Smooth muscle cell (in vitro differentiated cells): ENCODE data around the gene ALDH3A2. TPM values are rescaled to one million over a fixed set of nuclear protein-coding genes. Genes with fewer than 3 reads are reported as not detected.

Experiments
- DNase-seq: peaks from one replicate; lab custom pipeline; 2025; ENCODE audit not compliant: unreplicated experiment; lab: John Stamatoyannopoulos, UW
- H2AFZ ChIP-seq: fragments of 200-600 bp; sonication (generic); 2 replicates; pipeline ENCODE4 v1.6.0; 2016; ENCODE audit warnings: antibody characterized with exemption, low read depth, mild to moderate bottlenecking
- H3F3A ChIP-seq: fragments of 200-600 bp; sonication (generic); 2 replicates; pipeline ENCODE4 v1.6.0; 2017; ENCODE audit warnings: antibody characterized with exemption, low read depth
- H3K27ac ChIP-seq: fragments of 200-600 bp; sonication (generic); 2 replicates; pipeline ENCODE4 v1.5.1; 2016; ENCODE audit warnings: low read depth, mild to moderate bottlenecking
- H3K27me3 ChIP-seq: fragments of 200-600 bp; sonication (generic); 2 replicates; pipeline ENCODE4 v1.6.1; 2016; ENCODE audit warnings: low read depth, mild to moderate bottlenecking
- H3K36me3 ChIP-seq: fragments of 200-600 bp; sonication (generic); 2 replicates; pipeline ENCODE4 v1.5.1; 2016; ENCODE audit warnings: low read depth
- H3K4me1 ChIP-seq: fragments of 200-600 bp; sonication (generic); 2 replicates; pipeline ENCODE4 v1.5.1; 2016; ENCODE audit warnings: low read depth
- H3K4me2 ChIP-seq: fragments of 200-600 bp; sonication (generic); 2 replicates; pipeline ENCODE4 v1.6.0; 2016; ENCODE audit warnings: mild to moderate bottlenecking
- H3K4me3 ChIP-seq: fragments of 200-600 bp; sonication (generic); 2 replicates; pipeline ENCODE4 v1.5.1; 2016; ENCODE audit warnings: mild to moderate bottlenecking
- H3K79me2 ChIP-seq: fragments of 200-600 bp; sonication (generic); 2 replicates; pipeline ENCODE4 v1.6.0; 2016; ENCODE audit warnings: low read depth, mild to moderate bottlenecking
- H3K9ac ChIP-seq: fragments of 200-600 bp; sonication (generic); 2 replicates; pipeline ENCODE4 v1.6.0; 2016; ENCODE audit warnings: low read depth
- H3K9me3 ChIP-seq: fragments of 200-600 bp; sonication (generic); replicated peaks from 2 replicates; pipeline ENCODE4 v1.5.1; 2016; ENCODE audit warnings: low read depth
- H4K20me1 ChIP-seq: fragments of 200-600 bp; sonication (generic); 2 replicates; pipeline ENCODE4 v1.6.0; 2016; ENCODE audit warnings: low read depth
- CTCF ChIP-seq: fragments of 200-600 bp; sonication (generic); IDR thresholded peaks from 2 replicates; pipeline ENCODE4 v1.5.1; 2017; ENCODE audit warnings: borderline replicate concordance, mild to moderate bottlenecking, antibody characterized with exemption; ENCODE audit not compliant: insufficient read depth, poor library complexity, severe bottlenecking
- WGBS: methylation state at CpG from one replicate; pipeline ENCODE4 v1.1.7; 2016; ENCODE audit warnings: low lambda C conversion rate; 5-methylcytosine and 5-hydroxymethylcytosine counted together
- polyA plus RNA-seq: library from polyadenylated mRNA; unstranded; fragments of >200 nt; fragmentation: Nextera tagmentation; extraction: Ambion mirVana; gene quantifications from 2 replicates; pipeline ENCODE4 v1.2.1, GENCODE V29; 2016
- total RNA-seq: library from RNA; depleted of rRNA; stranded (reverse); fragments of >200 nt; gene quantifications from 2 replicates; pipeline ENCODE4 v1.2.3, GENCODE V29; 2014

ALDH3A2 gene
- total and polyA plus RNA-seq, 2 experiments from 2014 or later = 13.5 to 26.9 TPM

DNA sequence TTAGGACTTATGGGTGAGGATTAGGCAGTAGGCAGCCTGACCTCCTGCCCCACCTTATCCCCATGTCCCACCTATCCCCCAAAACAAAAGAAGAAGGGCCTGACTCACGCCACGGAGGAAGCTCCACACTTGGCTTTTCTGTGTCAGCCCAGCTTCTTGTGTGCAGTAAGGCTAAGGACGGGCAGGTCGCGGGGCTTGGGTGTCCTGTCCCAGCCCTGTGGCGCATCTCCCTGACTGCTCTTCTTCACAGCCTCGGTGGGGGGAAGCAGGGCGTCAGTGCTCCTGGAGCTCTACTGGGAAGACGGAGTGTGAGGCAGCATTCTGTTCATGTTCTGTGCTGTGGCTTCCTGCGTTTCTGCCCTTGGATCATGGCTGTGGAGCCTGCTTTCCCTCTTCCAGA lies 34.6 kb upstream of the ALDH3A2 start:
- Histone ChIP-seq H3K27ac (no peak overlapping the region), H3K9me3 (peaks cover 8% of the 10 kb centered on the region), H3K9ac (no peak overlapping the region), H3K4me3 (no peak overlapping the region), H2AFZ (no peak overlapping the region), H3F3A (peaks cover 9% of the 10 kb centered on the region), H4K20me1 (no peaks in the 10 kb centered on the region), H3K27me3 (no peaks in the 10 kb centered on the region), H3K79me2 (no peaks in the 10 kb centered on the region), H3K4me2 (peak overlapping the region; percentile 16), H3K4me1 (no peaks in the 10 kb centered on the region), H3K36me3 (no peaks in the 10 kb centered on the region)
- 87% methylated on average over 10 of the region's 10 CpGs for WGBS
- TF ChIP-seq CTCF = no peak
- no peak for DNase-seq

GRCh38 chr17:19614900-19615299 lies 33.7 kb upstream of the ALDH3A2 start:
- Histone ChIP-seq H3K27me3 (no peaks in the 10 kb centered on the region), H3K79me2 (no peaks in the 10 kb centered on the region), H3K4me1 (no peaks in the 10 kb centered on the region), H3F3A (peaks cover 9% of the 10 kb centered on the region), H4K20me1 (no peaks in the 10 kb centered on the region), H2AFZ (no peak overlapping the region), H3K9me3 (peaks cover 8% of the 10 kb centered on the region), H3K27ac (no peak overlapping the region), H3K4me2 (no peak overlapping the region), H3K4me3 (no peak overlapping the region), H3K9ac (no peak overlapping the region), H3K36me3 (no peaks in the 10 kb centered on the region)
- 91% methylated on average over 4 of the region's 4 CpGs for WGBS
- DNase-seq = no peak
- TF ChIP-seq CTCF = no peak

GRCh38 chr17:19618015-19618414 lies 30.5 kb upstream of the ALDH3A2 start:
- no peak for DNase-seq
- H3K9me3 ChIP-seq = peaks cover 11% of the 10 kb centered on the region
- no peaks in the 10 kb centered on the region for H4K20me1 ChIP-seq
- H3K27me3 ChIP-seq = no peaks in the 10 kb centered on the region
- H3K4me3 ChIP-seq = no peak overlapping the region
- H3K4me1 ChIP-seq = no peaks in the 10 kb centered on the region
- no peaks in the 10 kb centered on the region for H3K79me2 ChIP-seq
- H3K27ac ChIP-seq = no peak overlapping the region
- 91% methylated on average over 3 of the region's 3 CpGs for WGBS
- no peaks in the 10 kb centered on the region for H3F3A ChIP-seq
- no peak for TF ChIP-seq CTCF
- no peak overlapping the region for H3K4me2 ChIP-seq
- no peak overlapping the region for H3K9ac ChIP-seq
- peaks cover 3% of the 10 kb centered on the region for H3K36me3 ChIP-seq
- H2AFZ ChIP-seq = no peak overlapping the region

- no peak overlapping the region for H3K27ac ChIP-seq
- peaks cover 3% of the 10 kb centered on the region for H3K36me3 ChIP-seq
- H3K79me2 ChIP-seq = no peaks in the 10 kb centered on the region
- no peak for TF ChIP-seq CTCF
- no peak for DNase-seq
- no peaks in the 10 kb centered on the region for H3K27me3 ChIP-seq
- H3F3A ChIP-seq = no peaks in the 10 kb centered on the region
- H3K9ac ChIP-seq = no peak overlapping the region
- no peaks in the 10 kb centered on the region for H4K20me1 ChIP-seq
- no peaks in the 10 kb centered on the region for H3K4me1 ChIP-seq
- H3K9me3 ChIP-seq = peaks cover 11% of the 10 kb centered on the region
- no peak overlapping the region for H3K4me3 ChIP-seq
- H3K4me2 ChIP-seq = no peak overlapping the region
- no peak overlapping the region for H2AFZ ChIP-seq
- WGBS = 50% methylated on average over 2 of the region's 2 CpGs
These were observed 28.7 kb upstream of the ALDH3A2 start for GRCh38 chr17:19619705-19620325.
